Neuronal stem cell (in vitro differentiated cells): ENCODE measurements around the gene H1-8.
A peak's percentile ranks its signal among the peaks of the same experiment; 100 is the strongest.

Experiments
- DNase-seq: peaks from one replicate; pipeline ENCODE4 v3.0.0-alpha.2; 2013; ENCODE audit warnings: low spot score
- H2AFZ ChIP-seq: one replicate; pipeline ENCODE4 v1.6.1; 2013; ENCODE audit warnings: mild to moderate bottlenecking, low read length, inconsistent platforms
- H2AK5ac ChIP-seq: 2 replicates; pipeline ENCODE4 v1.6.1; 2013; ENCODE audit warnings: low read depth, mild to moderate bottlenecking, inconsistent platforms, low read length, moderate library complexity, mixed read lengths
- H2BK120ac ChIP-seq: 2 replicates; pipeline ENCODE4 v1.6.1; 2013; ENCODE audit warnings: low read depth, mild to moderate bottlenecking, inconsistent platforms, low read length, moderate library complexity, mixed read lengths
- H2BK12ac ChIP-seq: one replicate; pipeline ENCODE4 v1.6.1; 2013; ENCODE audit warnings: low read length, inconsistent platforms
- H2BK15ac ChIP-seq: 2 replicates; pipeline ENCODE4 v1.6.1; 2013; ENCODE audit warnings: mild to moderate bottlenecking, low read length, inconsistent platforms, mixed read lengths
- H2BK5ac ChIP-seq: one replicate; pipeline ENCODE4 v1.6.1; 2013; ENCODE audit warnings: inconsistent platforms, mild to moderate bottlenecking, low read length, moderate library complexity
- H3K14ac ChIP-seq: one replicate; pipeline ENCODE4 v1.6.1; 2013; ENCODE audit warnings: low read length, inconsistent platforms
- H3K18ac ChIP-seq: 2 replicates; pipeline ENCODE4 v1.6.1; 2013; ENCODE audit warnings: low read length, inconsistent platforms
- H3K23ac ChIP-seq: 2 replicates; pipeline ENCODE4 v1.6.1; 2013; ENCODE audit warnings: low read depth, mild to moderate bottlenecking, mixed read lengths, low read length, inconsistent platforms; ENCODE audit not compliant: poor library complexity
- H3K27ac ChIP-seq: replicated peaks from 3 replicates; pipeline ENCODE4 v1.5.1; 2013; ENCODE audit warnings: low read length, inconsistent platforms
- H3K27me3 ChIP-seq, 3 experiments: 2 replicates each; pipeline ENCODE4 v1.6.1; 2013; ENCODE audit warnings: low read length in 3 of 3, mild to moderate bottlenecking in 2 of 3, inconsistent platforms in 1 of 3, low read depth in 1 of 3, mixed read lengths in 1 of 3, moderate library complexity in 1 of 3; ENCODE audit not compliant: control insufficient read depth in 3 of 3, insufficient read depth in 3 of 3
- H3K36me3 ChIP-seq, 2 donors: replicated peaks in 1 of 2; 2 replicates each; pipeline ENCODE4 v1.6.1; 2013; ENCODE audit warnings: low read length in 2 of 2; ENCODE audit not compliant: control insufficient read depth in 2 of 2, insufficient read depth in 2 of 2
- H3K4ac ChIP-seq: 2 replicates; pipeline ENCODE4 v1.6.1; 2013; ENCODE audit warnings: inconsistent platforms, mild to moderate bottlenecking, low read length, moderate library complexity
- H3K4me1 ChIP-seq, 2 donors: 1 replicate in 1 of 2; 2 replicates in 1 of 2; pipeline ENCODE4 v1.6.1; 2013; ENCODE audit warnings: low read length in 2 of 2, low read depth in 1 of 2; ENCODE audit not compliant: control insufficient read depth in 2 of 2, insufficient read depth in 1 of 2
- H3K4me2 ChIP-seq: one replicate; pipeline ENCODE4 v1.6.1; 2013; ENCODE audit warnings: mild to moderate bottlenecking, low read length, inconsistent platforms; ENCODE audit not compliant: insufficient read depth, poor library complexity, severe bottlenecking
- H3K4me3 ChIP-seq, 2 donors: 2 replicates each; pipeline ENCODE4 v1.5.1; 2013; ENCODE audit warnings: low read length in 2 of 2, mild to moderate bottlenecking in 2 of 2, inconsistent platforms in 1 of 2, moderate library complexity in 1 of 2
- H3K79me1 ChIP-seq: one replicate; pipeline ENCODE4 v1.6.1; 2013; ENCODE audit warnings: low read depth, mild to moderate bottlenecking, inconsistent platforms, low read length, moderate library complexity
- H3K9ac ChIP-seq: one replicate; pipeline ENCODE4 v1.6.1; 2013; ENCODE audit warnings: mild to moderate bottlenecking, low read depth, low read length, inconsistent platforms; ENCODE audit not compliant: poor library complexity
- H3K9me3 ChIP-seq, 2 donors: replicated peaks in 1 of 2; 2 replicates each; pipeline versions ENCODE3 to v1.6.1; 2013; ENCODE audit warnings: low read length in 2 of 2, mild to moderate bottlenecking in 2 of 2, inconsistent platforms in 1 of 2, low read depth in 1 of 2, mixed read lengths in 1 of 2, moderate library complexity in 1 of 2; ENCODE audit not compliant: control insufficient read depth in 2 of 2, insufficient read depth in 1 of 2
- H4K8ac ChIP-seq: one replicate; pipeline ENCODE4 v1.6.1; 2013; ENCODE audit warnings: low read depth, mild to moderate bottlenecking, inconsistent platforms, low read length, moderate library complexity
- H4K91ac ChIP-seq: one replicate; pipeline ENCODE4 v1.6.1; 2013; ENCODE audit warnings: low read length, low read depth, mild to moderate bottlenecking, inconsistent platforms; ENCODE audit not compliant: poor library complexity
- WGBS, 2 donors: extraction: QIAGEN DNeasy Blood & Tissue Kit; methylation state at CpG; one replicate each; pipeline ENCODE4 v1.1.7; 2013; ENCODE audit warnings: missing lambda C conversion rate in 2 of 2, mixed read lengths in 1 of 2; ENCODE audit not compliant: insufficient read length in 2 of 2, insufficient replicate concordance in 1 of 2; ENCODE audit errors: extremely low coverage in 2 of 2; 5-methylcytosine and 5-hydroxymethylcytosine counted together

H1-8 gene

DNA sequence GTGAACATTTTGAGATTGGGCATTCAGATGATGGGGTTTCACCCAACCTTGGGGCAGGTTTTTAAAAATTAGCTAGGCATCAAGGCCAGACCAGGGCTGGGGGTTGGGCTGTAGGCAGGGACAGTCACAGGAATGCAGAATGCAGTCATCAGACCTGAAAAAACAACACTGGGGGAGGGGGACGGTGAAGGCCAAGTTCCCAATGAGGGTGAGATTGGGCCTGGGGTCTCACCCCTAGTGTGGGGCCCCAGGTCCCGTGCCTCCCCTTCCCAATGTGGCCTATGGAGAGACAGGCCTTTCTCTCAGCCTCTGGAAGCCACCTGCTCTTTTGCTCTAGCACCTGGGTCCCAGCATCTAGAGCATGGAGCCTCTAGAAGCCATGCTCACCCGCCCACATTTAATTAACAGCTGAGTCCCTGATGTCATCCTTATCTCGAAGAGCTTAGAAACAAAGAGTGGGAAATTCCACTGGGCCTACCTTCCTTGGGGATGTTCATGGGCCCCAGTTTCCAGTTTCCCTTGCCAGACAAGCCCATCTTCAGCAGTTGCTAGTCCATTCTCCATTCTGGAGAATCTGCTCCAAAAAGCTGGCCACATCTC, 8.4 kb upstream of the H1-8 start:
- no peak overlapping the region for H3K9ac ChIP-seq
- no peaks in the 10 kb centered on the region for H3K36me3 ChIP-seq
- H3K4me1 ChIP-seq, result peaks cover 14 to 20% of the 10 kb centered on the region in 2 donors
- H4K8ac ChIP-seq, result no peak overlapping the region
- H3K18ac ChIP-seq, result no peak overlapping the region
- no peaks in the 10 kb centered on the region for H3K79me1 ChIP-seq
- H2AK5ac ChIP-seq, result no peak overlapping the region
- WGBS, 2 donors, result no CpG with 5 or more reads among the region's 4 CpGs
- no peak overlapping the region for H2BK15ac ChIP-seq
- H4K91ac ChIP-seq, result no peak overlapping the region
- H3K9me3 ChIP-seq, result no peaks in the 10 kb centered on the region
- no peak overlapping the region for H3K4me3 ChIP-seq
- H3K4ac ChIP-seq, result no peak overlapping the region
- no peak overlapping the region for H2BK120ac ChIP-seq
- no peak overlapping the region for H2BK5ac ChIP-seq
- no peaks in the 10 kb centered on the region for H3K27me3 ChIP-seq
- no peak overlapping the region for H2BK12ac ChIP-seq
- no peak overlapping the region for H3K4me2 ChIP-seq
- no peak overlapping the region for H2AFZ ChIP-seq
- no peak overlapping the region for H3K27ac ChIP-seq
- DNase-seq, result no peak
- no peak overlapping the region for H3K23ac ChIP-seq
- H3K14ac ChIP-seq, result no peak overlapping the region

DNA sequence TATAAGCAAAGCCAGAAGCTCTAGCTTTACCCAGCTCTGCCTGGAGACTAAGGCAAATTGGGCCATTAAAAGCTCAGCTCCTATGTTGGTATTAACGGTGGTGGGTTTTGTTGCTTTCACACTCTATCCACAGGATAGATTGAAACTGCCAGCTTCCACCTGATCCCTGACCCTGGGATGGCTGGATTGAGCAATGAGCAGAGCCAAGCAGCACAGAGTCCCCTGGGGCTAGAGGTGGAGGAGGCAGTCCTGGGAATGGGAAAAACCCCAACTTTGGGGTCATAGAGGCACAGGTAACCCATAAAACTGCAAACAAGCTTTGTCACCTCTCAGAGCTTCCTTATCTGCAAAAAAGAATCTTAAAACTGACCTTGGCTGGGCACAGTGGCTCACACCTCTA, 7.9 kb upstream of the H1-8 start:
- no peaks in the 10 kb centered on the region for H3K27me3 ChIP-seq
- H3K4me2 ChIP-seq, result no peak overlapping the region
- no peak overlapping the region for H3K14ac ChIP-seq
- no peak overlapping the region for H3K4me3 ChIP-seq
- no peak overlapping the region for H3K23ac ChIP-seq
- H3K4me1 ChIP-seq, result peaks cover 10 to 15% of the 10 kb centered on the region in 2 donors
- H3K27ac ChIP-seq, result no peak overlapping the region
- no peaks in the 10 kb centered on the region for H3K79me1 ChIP-seq
- H3K36me3 ChIP-seq, result no peaks in the 10 kb centered on the region
- no peak overlapping the region for H3K18ac ChIP-seq
- H2AK5ac ChIP-seq, result no peak overlapping the region
- no peak for DNase-seq
- WGBS, 2 donors, result no CpG with 5 or more reads among the region's 1 CpG
- H2AFZ ChIP-seq, result no peak overlapping the region
- no peak overlapping the region for H4K91ac ChIP-seq
- no peak overlapping the region for H2BK120ac ChIP-seq
- H3K9me3 ChIP-seq, result no peaks in the 10 kb centered on the region
- no peak overlapping the region for H3K4ac ChIP-seq
- H2BK15ac ChIP-seq, result no peak overlapping the region
- no peak overlapping the region for H3K9ac ChIP-seq
- no peak overlapping the region for H4K8ac ChIP-seq
- H2BK12ac ChIP-seq, result no peak overlapping the region
- no peak overlapping the region for H2BK5ac ChIP-seq

GRCh38 chr3:129536374-129536667, 6.7 kb upstream of the H1-8 start:
- H2BK15ac ChIP-seq, result no peak overlapping the region
- H3K27ac ChIP-seq, result no peak overlapping the region
- no peak overlapping the region for H3K4me3 ChIP-seq
- H3K79me1 ChIP-seq, result no peaks in the 10 kb centered on the region
- no peaks in the 10 kb centered on the region for H3K9me3 ChIP-seq
- H2BK5ac ChIP-seq, result no peak overlapping the region
- no peak overlapping the region for H3K18ac ChIP-seq
- no peak for DNase-seq
- no peak overlapping the region for H2AFZ ChIP-seq
- peaks cover 3 to 10% of the 10 kb centered on the region in 2 donors for H3K4me1 ChIP-seq
- no peaks in the 10 kb centered on the region for H3K36me3 ChIP-seq
- no peak overlapping the region for H4K8ac ChIP-seq
- H3K4ac ChIP-seq, result no peak overlapping the region
- H2BK12ac ChIP-seq, result no peak overlapping the region
- H2BK120ac ChIP-seq, result no peak overlapping the region
- no peak overlapping the region for H3K23ac ChIP-seq
- H3K9ac ChIP-seq, result no peak overlapping the region
- no peak overlapping the region for H4K91ac ChIP-seq
- no peak overlapping the region for H3K14ac ChIP-seq
- H3K27me3 ChIP-seq, result no peaks in the 10 kb centered on the region
- H3K4me2 ChIP-seq, result no peak overlapping the region
- no peak overlapping the region for H2AK5ac ChIP-seq
- WGBS, 2 donors, result no CpG with 5 or more reads among the region's 2 CpGs

DNA sequence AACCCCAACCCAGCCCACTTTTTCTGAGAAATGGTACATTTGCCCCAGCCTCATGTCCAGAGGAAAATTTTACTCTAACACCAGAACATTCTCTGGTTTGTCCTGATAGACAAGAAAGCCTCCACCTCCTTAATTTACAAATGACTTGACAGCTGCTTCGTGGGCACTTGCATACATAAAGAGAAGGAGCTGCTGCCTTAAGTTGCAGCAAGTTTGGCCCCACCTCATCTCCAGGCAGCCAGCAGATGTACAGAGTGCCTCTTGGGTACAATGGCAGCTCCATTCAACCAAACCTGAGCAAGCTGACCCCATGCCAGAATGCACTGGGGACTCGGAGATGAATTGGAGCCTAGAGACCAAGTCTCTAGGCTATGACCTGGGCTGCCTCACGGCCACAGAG, 6.2 kb upstream of the H1-8 start:
- DNase-seq, result no peak
- Histone ChIP-seq H3K4me1 (peaks cover 3 to 10% of the 10 kb centered on the region in 2 donors), H2BK120ac (no peak overlapping the region), H2AFZ (no peak overlapping the region), H2BK5ac (no peak overlapping the region), H4K91ac (no peak overlapping the region), H3K23ac (no peak overlapping the region), H3K9me3 (no peaks in the 10 kb centered on the region), H3K27ac (no peak overlapping the region), H3K18ac (peak overlapping the region; percentile 16), H2AK5ac (peak overlapping the region; percentile 73), H3K4me2 (no peak overlapping the region), H3K9ac (no peak overlapping the region), H3K79me1 (no peaks in the 10 kb centered on the region), H2BK15ac (no peak overlapping the region), H3K27me3 (no peaks in the 10 kb centered on the region), H3K4ac (no peak overlapping the region), H3K14ac (no peak overlapping the region), H3K4me3 (no peak overlapping the region), H4K8ac (no peak overlapping the region), H3K36me3 (no peaks in the 10 kb centered on the region), H2BK12ac (no peak overlapping the region)
- WGBS, 2 donors, result no CpG with 5 or more reads among the region's 3 CpGs
